GM19351 (cell line): ENCODE results near the gene DGKZ.
A peak's percentile ranks its signal among the peaks of the same experiment; 100 is the strongest.

Experiments used
- ATAC-seq: cut with Tn5 transposase; IDR thresholded peaks from one replicate; pipeline ENCODE4 v1.9.1; 2021; ENCODE audit warnings: mild to moderate bottlenecking, moderate library complexity; ENCODE audit not compliant: unreplicated experiment

DGKZ gene

DNA sequence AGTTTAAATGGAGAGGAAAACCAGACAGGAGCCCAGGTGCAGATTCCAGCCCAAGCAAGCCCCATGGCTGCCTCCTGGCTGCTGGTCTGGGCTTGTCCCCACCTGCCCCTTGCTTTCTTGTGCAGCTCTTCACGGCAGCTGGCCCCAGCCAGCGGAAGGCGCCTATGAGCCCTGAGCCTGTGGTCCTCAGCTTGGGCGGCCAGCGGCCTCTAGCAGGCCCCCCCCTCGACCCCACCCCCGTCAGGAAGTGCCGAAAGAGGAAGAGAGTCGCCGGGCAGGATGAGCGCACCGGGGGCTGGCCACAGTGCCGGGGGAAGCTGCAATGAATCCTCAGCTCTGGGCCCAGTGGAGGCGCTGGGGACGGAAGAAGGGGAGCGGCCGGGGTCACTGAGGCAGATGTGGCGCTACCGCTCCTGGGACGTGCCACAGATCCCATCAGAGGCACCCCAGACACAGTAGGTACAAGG is 2.1 kb upstream of the DGKZ start:
- ATAC-seq = no peak

DNA sequence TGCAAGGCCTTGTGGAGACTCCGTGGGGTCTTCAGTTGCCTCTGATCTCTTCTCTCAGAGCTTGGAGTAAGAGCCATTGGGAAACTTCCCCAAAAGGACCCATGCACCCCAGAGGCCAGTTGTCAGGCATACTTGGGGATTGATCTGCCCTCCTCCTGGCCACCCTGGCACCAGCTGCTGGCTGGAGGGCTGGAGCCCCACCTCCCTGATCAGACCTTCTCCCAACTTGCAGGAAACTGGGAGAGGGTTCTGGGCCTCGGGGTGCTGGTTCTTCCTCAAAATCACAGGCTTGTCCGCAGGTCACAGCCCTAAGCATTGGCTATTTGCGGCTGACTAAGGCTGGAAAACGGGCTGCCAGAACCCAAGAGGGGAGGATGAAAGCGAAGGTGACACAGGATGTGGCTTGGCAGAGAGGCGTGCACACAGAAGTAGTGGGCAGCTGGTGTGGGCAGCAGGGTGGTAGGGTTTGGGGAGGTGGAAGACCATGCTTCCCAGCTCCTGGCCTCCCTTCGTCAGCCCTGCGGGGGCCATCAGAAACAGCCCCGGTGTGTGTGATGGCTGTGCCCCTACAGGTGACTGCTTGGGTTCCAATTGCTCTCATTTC is 1.3 kb upstream of the DGKZ start:
- ATAC-seq = no peak

DNA sequence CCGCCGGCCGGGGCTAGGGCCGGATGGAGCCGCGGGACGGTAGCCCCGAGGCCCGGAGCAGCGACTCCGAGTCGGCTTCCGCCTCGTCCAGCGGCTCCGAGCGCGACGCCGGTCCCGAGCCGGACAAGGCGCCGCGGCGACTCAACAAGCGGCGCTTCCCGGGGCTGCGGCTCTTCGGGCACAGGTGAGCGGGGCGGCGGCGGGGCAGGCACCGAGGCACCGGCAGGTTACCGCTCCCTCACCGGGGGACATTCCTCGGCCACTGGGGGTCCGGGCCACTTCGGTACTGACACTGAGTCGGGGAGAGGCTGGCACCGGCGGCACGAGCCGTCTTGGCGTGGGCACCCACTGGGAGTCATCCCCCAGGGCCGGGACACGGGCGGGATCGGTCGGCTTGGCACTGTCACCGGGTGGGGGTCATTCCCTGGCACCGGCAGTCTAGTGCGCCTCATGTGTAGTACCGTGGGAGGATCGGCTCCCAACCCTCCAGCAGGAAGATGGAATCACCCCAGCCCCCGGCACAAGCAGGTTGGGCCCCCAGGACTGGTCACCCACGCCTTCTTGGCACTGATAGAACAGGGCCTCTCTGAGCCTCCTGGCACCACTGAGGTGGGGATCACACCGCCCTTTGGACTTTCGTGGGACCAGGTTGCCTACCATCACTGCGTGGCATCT is 511 bp downstream of the DGKZ start:
- no peak for ATAC-seq

DNA sequence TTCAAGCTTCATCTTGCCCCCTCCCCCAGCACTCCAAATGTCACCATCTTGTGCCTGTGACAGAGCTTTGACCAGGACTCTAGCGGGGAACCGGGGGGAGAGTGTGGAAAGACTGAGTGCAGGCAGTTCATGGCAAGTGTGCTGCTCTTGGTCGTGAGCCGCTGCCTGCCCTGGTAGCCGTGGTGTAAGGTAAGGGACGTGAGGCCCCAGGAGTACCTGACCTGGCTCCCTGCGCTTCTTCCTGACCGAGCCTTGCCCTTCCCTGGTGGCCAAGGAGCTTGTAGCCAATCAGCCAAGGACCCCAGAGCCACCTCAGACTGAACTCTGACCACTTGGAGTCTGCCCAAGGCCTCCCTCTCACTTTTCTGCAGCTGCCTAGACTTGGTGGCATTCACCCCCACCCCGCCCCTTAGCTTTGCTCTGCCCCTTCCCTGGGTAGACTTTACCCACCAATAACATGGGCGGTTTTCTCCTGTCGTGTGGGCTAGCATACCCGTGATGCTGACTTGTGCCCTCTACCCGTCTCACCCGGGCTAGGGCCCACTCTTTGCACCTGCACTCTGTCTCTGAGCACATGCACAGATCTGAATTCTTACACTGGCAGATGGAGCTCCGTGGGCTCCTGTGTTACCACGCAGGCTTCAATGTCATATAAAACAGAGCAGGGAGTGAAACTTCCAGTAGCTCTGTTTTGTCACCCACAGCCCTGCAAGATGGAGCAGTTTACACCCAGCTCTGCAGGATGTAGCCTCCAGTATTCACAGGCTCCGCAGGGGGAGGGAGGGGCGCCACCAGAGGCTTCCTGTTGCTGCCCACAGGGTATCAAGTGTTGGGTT is 1.5 kb downstream of the DGKZ start:
- ATAC-seq = no peak

DNA sequence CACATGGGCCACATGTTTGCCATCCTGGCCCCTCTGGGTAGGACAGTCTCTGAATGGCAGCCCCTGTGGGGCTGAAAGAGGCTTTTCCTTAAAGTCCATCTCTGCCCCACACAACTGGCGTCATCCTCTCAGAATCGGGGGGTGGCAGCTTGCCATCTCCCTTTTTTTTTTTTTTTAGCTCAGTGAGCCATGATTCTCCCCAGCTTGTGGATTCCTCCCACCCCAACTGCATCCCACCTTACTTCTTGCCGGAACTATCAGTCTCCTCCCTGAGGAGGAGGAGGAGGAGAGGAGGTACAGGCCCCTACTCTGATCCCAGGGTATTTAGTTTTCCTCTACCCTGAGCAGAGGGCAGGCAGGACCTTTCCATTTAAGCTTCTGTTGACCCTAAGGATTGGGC is 3.4 kb downstream of the DGKZ start:
- ATAC-seq = no peak

DNA sequence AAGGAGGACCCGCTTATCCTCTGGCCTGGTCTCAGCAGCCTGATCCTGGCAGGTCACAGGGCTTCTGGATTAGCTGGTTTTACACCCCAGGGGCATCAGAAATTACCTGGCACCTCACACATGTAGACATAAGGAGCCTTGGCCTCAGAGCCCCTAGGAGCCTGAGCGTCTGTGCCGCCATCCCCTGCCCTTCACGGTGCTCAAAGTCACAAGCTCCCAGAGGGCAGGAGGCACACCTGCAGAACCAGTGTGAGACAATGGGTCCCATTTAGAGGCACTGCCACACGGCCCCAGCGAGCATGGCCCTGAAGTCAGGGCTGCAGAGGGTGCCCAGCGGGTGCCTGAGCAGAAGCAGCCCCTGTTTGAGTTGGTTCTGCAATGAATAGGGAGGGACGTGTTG is 3.9 kb downstream of the DGKZ start:
- ATAC-seq = no peak

DNA sequence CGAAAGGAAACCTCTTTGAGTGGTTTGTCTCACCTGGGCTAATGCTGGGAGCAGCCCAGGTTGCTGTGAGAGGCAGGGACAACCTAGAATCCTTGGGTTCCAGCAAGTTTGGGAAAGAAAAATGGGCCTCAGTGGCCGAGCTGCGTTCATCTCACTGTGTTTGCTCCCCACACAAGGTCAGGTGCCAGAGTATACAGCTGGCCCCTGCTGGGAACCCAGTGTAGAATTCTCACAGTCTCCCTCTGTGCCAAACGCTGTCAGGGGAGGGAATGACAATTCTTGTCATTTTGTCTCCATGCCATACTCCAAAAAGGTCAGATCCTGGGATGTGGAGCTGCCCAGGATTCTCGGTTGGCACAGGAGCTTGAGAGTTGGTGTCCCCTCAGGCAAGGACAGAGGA is 4.3 kb downstream of the DGKZ start:
- no peak for ATAC-seq

DNA sequence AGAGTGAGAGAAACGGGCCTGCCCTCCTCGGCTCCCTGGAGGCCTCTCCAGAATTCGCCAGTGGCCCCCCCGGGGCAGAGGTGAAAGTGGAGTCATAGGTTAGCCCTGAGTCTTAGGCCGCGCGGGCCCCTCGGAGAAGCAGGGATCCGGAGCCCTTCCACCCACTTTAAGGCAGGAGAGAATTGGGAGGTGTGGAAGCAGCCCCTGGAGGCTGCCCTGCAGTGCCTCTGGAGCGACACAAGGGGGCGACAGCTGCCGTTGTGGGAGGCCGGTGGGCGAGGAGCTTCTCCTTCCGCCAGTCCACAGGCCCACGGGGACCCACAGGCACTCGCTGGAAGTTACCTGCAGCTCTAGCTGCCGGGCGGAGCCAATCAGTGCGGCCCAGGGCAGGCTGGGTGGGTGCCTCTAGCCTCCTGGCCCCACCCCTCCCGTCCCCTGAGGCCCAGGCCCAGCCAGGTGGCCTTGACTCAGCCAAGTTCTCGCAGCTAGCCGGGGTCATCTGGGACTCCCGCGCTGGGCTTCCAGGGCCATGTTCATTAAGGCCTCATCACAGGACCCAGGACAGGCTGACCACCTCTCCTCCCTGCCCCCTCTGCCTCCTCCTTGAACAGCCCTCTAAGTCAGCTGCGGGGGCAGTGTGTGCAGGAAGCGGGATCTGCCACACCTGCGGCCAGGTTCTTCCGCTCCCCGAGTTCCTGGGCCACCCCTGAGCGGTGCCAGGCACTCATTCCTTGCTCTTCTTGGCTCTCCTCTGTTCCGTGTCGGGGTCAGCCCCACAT is 5.0 kb downstream of the DGKZ start:
- ATAC-seq = no peak

DNA sequence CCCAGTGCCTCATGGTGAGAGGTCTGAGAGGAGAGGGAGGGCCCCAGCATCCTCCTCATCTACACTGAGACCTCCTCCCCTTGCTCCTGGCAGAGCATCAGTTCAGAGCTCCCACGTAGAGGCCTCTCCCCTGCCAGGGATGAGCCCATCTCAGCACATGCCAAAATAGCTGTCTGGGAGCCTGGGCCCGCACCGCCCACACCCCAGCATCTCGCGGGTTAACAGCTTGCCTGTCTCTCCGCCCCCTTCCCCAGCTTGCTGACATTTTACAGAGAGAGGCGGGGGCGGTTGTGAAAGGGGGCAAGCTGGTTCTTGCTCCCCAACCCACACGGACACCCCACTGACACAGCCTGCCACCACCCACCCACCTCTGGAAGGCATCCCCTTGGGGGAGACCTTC is 6.4 kb downstream of the DGKZ start:
- ATAC-seq = no peak

DNA sequence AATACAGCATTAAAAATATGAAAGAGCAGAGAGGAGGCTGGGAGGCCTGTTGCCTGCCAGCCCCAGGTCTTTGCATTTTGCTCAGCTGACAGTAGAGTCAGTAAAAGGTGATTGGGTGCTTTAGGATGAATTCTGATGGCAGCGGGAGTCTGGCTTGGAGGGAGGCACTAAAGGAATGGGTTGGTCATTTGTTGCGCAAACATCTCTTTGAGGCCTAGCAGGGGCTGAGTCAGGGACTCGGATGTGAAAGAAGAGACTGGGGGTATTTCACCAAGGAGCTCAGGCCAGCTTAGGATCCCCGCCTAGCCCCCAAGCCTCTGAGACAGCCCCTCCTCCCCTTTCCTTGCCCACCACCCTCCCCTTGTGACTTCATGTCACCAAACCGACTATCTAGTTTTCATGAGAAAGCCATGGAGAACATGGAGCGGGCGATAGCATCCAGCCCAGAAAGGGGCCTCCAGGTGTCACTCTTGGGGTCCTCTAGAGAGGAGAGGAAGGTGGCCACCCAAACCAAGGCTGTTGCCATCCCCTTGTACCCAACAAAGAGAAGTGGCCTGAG is 9.7 kb downstream of the DGKZ start:
- ATAC-seq = no peak

DNA sequence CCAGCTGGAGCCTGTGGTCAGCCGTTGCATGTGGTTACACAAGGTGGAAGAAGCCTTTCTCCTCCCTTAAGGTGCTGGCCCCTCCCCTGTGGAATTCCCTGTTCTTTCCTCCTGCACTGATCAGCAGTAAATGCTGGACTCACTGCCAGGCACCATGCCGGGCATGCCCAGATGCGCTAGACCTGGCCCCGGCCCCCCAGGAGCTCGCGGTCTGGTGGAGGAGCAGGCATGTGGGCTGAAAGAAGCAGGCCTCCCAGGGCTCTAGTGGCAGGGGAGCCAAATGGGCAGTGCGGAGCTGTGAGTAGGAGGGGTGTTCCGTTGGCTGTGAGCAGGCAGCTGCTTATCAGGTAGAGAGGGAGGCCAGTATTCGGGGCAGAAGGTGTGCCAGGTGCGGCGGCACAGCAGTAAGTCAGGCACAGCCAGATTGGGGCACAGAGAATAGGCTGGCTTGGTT is 10.2 kb downstream of the DGKZ start:
- no peak for ATAC-seq

DNA sequence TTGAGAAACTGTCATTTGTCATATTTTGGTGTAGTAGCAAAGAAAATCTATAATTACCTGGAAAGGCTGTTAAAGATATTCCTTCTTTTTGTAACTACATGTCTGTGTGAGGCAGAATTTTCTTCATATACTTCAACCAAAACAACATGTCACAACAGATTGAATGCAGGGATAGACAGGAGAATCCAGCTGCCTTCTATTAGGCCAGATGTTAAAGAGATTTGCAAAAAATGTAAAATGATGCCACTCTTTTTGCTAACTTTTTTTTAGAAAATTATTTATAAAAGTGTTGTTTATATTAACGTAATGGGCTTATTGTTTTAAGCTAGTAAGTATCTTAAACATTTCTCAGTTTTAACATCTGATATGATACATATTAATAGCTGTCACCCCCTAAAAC is 12.7 kb downstream of the DGKZ start:
- no peak for ATAC-seq

DNA sequence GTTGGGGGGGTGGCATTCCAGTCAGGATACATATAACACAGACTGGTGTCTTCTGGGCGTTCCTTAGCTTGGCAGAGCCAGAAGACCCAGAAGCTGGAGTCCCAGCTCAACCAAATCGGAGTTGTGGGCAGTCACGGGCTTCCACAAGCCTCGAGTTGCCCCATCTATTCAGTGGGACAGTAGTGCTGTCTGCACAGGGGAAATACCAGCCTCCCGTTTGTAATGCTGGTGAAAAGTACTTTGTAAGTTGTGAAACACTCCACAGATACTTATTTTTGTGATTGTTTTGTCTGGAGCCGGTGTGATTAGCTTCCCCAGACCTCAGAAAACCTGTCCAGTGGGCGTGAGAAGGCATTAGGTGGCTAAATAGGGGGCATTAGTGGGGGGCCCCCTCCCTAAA is 13.6 kb downstream of the DGKZ start:
- peak; percentile 26 for ATAC-seq

DNA sequence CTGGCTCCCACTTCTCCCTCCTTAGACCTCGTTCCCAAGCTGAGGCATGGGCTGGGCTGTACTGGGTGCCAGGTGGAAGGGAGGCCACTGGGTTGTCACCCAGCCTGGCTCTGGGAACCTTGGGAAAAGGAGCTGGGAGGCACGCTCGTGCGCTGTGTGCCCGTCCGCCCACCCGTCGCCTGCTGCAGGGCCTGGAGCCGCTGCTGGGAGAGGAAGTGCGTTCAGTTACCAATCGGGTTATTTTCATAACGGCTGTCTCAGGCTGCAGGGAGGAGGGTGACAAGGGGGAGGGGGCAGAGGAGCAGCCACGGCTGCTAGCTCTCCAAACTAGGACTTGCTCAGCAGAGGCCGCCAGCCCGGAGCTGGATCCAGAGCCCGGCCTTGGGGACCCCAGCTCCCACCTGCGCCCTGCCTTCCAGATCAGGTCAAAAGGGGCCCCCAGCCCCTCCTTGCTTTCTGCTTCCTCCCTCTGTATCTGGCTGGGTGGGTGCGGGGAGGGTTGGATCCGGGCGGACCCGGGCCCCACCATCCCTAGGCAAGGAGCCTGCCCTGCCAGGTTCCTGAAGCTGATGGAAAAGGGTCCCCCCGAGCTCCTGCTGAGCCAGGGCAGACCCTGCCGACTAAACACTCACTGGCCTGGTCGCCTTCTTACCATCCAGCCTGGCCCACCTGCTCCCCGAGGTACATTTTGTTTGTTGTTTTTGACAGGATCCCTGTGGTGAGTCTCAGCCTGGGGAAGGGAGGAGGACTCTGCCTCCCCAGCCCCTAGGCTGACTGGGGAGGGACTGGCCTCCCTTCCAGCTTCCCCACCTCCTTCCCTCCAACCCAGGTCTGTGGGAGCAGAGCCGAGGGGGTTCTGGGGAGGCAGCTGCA is 14.3 kb downstream of the DGKZ start:
- ATAC-seq = peak; percentile 97

DNA sequence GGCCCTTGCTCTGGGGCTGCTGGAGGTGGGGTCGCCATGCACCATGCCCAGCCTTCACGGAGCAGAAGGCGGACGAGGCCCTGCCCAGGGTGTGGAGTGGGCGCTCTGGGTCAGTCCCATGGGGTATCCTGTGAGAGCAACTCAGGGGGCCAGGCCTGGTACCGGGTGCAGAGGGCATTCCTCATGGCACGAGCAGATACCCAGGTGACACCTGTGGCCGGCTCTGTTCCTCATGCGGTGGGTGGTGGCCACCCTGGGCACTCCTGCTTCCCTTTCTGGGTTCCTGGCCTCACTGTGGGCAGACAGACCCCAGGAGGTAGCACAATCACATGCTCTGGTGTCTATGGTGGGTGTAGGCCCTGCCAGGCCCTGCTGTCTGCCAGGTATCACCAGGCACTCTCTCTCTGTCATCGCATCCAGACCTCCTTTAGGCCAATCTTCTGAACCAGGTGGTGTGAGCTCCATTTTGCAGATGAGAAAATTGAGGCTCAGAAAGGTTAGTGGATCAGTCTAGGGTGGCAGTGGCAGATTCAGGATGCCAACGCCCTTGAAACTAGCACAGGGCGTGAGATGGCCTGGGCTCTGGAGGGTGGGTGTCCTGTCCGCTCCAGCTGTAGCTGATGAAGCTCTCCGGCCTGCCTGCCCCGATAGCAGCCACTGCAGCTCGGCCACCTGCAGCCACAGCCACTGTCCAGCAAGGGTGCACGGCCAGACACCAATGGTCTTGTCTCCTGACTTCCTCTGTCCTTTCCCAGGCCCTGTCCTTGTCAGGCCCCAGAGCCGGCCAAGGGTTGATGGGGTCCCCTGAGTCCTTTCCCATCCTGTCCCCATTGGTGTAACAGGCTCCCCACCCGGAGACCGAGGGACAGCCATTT is 15.1 kb downstream of the DGKZ start:
- no peak for ATAC-seq

DNA sequence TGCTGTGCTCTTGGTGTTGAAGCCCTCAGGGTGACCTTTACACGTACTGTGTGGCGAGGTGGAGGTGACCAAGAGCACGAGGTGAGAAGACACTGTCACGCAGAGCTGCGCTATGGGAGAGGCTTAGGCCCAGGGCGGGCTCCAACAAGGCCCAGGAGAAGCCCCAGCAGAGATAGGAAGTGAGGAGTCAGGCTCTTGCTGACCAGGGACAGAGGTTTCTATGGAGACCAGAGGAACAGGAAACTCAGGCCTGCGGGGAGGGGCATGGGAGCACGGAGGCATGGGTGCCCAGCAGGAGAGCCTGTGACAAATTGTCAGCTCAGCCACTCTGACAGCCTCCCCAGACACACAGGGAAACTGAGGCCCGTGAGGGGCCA is 15.8 kb downstream of the DGKZ start:
- no peak for ATAC-seq

DNA sequence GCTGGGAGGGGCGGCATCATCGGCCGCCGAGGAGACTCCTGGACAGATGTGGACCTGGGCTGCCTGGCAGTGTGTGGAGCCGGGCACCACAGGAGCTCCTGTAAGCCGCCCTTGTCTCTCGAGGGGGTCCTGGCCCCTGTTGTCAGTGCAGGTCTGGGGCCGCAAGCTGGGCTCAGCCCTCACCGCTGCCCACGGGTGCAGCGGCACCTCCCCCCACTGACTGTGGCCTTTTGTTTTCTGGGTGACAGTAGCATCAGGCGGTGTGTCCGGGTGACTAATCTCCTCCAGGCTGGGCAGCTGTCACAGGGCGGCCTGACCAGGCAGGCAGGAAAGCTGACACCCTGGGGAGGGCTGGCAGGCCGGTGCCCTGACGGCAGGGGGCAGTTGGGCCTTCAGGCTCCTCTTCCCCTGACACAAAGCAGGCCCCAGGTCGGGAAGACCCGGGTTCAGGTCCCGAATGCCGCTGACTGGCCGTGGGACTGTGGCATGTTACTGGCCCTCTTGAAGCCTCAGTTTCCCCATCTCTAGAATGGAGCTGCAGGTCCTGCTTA is 16.3 kb downstream of the DGKZ start:
- no peak for ATAC-seq

DNA sequence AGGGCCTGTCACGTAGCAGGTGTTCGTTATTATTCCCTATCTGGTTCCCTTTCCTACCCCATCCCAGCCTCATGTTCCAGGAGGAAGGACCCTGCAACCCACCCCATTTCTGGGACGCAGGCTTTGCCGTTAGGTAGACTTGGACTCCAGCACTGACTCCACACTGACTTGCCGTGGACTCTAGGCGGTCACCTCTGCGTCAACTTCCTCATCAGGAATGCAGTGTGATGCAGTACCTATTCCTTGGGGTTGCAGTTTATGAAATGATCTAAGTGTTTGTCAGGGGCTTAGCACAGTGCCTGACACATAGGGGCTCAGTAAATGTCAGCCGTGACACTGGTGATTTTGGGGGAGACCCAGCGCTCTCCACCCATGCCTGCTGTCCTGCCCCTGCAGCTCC is 16.8 kb downstream of the DGKZ start:
- ATAC-seq = no peak

DNA sequence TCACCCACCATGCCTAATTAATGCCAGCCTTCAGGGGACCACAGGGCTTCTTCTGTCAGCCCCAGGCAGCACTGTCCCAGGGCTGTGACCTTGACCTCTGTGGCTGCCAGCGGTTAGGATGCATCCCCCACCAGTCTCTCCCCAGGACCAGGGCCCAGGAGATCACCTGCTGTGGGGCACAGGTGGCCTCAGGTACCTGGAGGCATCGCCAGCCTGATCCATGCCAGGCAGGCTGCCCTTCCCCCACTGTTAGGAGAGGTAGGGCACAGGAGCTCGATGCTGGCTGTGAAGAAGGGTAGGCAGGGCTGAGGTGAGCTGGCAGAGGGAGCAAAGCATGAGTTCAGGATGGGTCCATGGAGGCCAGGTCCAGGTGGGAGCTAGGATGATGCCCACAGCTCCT is 17.5 kb downstream of the DGKZ start:
- ATAC-seq = no peak
